ENCODE data around the gene CIDEB.

- TF ChIP-seq GATA3 (IDR thresholded peaks at IDR 0.05; ENCODE audit: low read depth, low read length) (no peak), GATA2 (IDR thresholded peaks at IDR 0.05; ENCODE audit: low read depth, low read length) (no peak)
Measured at GRCh38 chr14:24277606-24278321, 30.0 kb downstream of the CIDEB start.
